ENCODE measurements around the gene NOL9. TPM values are rescaled to one million over a fixed set of nuclear protein-coding genes. Genes with fewer than 3 reads are reported as not detected.
A peak's percentile ranks its signal among the peaks of the same experiment; 100 is the strongest.

NOL9 gene
- total and polyA plus RNA-seq, 9 of the 15 experiments (the other 6 are each of a cell fraction or from before 2014, with no cell fraction given): 5.6 to 76.5 (median 47.3) TPM

GRCh38 chr1:6475381-6476133 lies 78.8 kb downstream of the NOL9 start (continued):
- peak; percentile 90 for TF ChIP-seq SAFB (IDR thresholded peaks at IDR 0.05; ENCODE audit: borderline replicate concordance, low read depth, low read length)
- peak; percentile 52; the same call in 1 of the 2 replicates for TF ChIP-seq EGR1 (conservative IDR thresholded peaks at IDR 0.05)
- TF ChIP-seq TAF7 (tag; IDR thresholded peaks at IDR 0.05): no peak
- TF ChIP-seq ETV1 (tag; conservative IDR thresholded peaks at IDR 0.05; ENCODE audit: low read depth): no peak
- peak; percentile 77; the same call in 1 of the 2 replicates for TF ChIP-seq RBM14 (IDR thresholded peaks at IDR 0.05; ENCODE audit: borderline replicate concordance, insufficient read depth, low read depth, low read length)
- TF ChIP-seq FOXK1 (CRISPR knock-in tag; IDR thresholded peaks at IDR 0.05; ENCODE audit: borderline replicate concordance): no peak
- no peak for TF ChIP-seq THRA (IDR thresholded peaks at IDR 0.05)
- TF ChIP-seq MCM3 (IDR thresholded peaks at IDR 0.05): no peak
- TF ChIP-seq ZFP30 (CRISPR knock-in tag; IDR thresholded peaks at IDR 0.05; ENCODE audit: borderline replicate concordance): no peak
- no peak for TF ChIP-seq CHD1 (IDR thresholded peaks at IDR 0.05; ENCODE audit: low read length)
- no peak for TF ChIP-seq ILK (tag; IDR thresholded peaks at IDR 0.05; ENCODE audit: borderline replicate concordance, low read depth)
- 0 out of 2 replicates have a peak, but pooled peaks have one; percentile 26 for TF ChIP-seq KLF13 (tag; IDR thresholded peaks at IDR 0.05; ENCODE audit: borderline replicate concordance, low read depth)
- TF ChIP-seq NR2F6 (CRISPR knock-in tag; IDR thresholded peaks at IDR 0.05): no peak
- no peak for TF ChIP-seq NKRF (IDR thresholded peaks at IDR 0.05; ENCODE audit: borderline replicate concordance)
- no peak for TF ChIP-seq HDAC8 (tag; IDR thresholded peaks at IDR 0.05)
- no peak for TF ChIP-seq ZNF551 (CRISPR knock-in tag; IDR thresholded peaks at IDR 0.05)
- TF ChIP-seq CGGBP1 (CRISPR knock-in tag; IDR thresholded peaks at IDR 0.05): no peak
- TF ChIP-seq NR4A1 (CRISPR knock-in tag; IDR thresholded peaks at IDR 0.05): no peak
- no peak for TF ChIP-seq NR4A1 (tag; IDR thresholded peaks at IDR 0.05)
- TF ChIP-seq CHAMP1 (IDR thresholded peaks at IDR 0.05): no peak
- TF ChIP-seq ZNF444 (CRISPR knock-in tag; IDR thresholded peaks at IDR 0.05): no peak
- TF ChIP-seq GTF2E2 (tag; IDR thresholded peaks at IDR 0.05): no peak
- no peak for TF ChIP-seq RBM25 (IDR thresholded peaks at IDR 0.05; ENCODE audit: low read depth, low read length, severe bottlenecking)
